ENCODE data around the gene ARRDC3. TPM values are rescaled to one million over a fixed set of nuclear protein-coding genes. Genes with fewer than 3 reads are reported as not detected.
A peak's percentile ranks its signal among the peaks of the same experiment; 100 is the strongest.

ARRDC3 gene
- total and polyA plus RNA-seq, 2 of the 8 experiments (the other 6 are each of a cell fraction or from before 2014, with no cell fraction given) = 2.9 to 5.7 TPM

- 0 out of 2 replicates have a peak, but pooled peaks have one; percentile 13 for TF ChIP-seq POU5F1 (IDR thresholded peaks at IDR 0.05; ENCODE audit: low read depth, low read length)
- TF ChIP-seq, protein P1, sequence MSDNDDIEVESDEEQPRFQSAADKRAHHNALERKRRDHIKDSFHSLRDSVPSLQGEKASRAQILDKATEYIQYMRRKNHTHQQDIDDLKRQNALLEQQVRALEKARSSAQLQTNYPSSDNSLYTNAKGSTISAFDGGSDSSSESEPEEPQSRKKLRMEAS (IDR thresholded peaks at IDR 0.05) = no peak
Measured at GRCh38 chr5:91378752-91379211, 4.3 kb downstream of the ARRDC3 start (continued).
